ENCODE results near the gene SMG1.

DNA sequence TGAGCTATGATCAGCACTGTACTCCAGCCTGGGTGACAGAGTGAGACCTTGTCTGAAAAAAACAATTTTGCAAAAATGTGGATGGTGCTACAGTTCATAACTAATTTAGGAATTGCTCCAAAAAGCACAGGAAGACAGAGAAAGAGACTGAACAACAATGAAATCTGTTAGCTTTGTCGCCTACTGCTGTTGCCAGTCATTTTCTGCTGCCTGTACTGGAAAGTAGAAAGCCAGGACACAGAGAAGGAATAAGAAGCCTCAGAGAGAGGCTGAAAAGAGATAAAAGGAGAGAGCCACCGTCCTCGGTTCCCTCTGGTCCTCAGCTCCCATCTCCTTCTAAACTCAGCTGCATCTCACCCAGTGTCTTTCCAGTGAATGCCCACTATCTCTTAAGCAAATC lies 48.9 kb upstream of the SMG1 start:
- TF ChIP-seq, protein P1, sequence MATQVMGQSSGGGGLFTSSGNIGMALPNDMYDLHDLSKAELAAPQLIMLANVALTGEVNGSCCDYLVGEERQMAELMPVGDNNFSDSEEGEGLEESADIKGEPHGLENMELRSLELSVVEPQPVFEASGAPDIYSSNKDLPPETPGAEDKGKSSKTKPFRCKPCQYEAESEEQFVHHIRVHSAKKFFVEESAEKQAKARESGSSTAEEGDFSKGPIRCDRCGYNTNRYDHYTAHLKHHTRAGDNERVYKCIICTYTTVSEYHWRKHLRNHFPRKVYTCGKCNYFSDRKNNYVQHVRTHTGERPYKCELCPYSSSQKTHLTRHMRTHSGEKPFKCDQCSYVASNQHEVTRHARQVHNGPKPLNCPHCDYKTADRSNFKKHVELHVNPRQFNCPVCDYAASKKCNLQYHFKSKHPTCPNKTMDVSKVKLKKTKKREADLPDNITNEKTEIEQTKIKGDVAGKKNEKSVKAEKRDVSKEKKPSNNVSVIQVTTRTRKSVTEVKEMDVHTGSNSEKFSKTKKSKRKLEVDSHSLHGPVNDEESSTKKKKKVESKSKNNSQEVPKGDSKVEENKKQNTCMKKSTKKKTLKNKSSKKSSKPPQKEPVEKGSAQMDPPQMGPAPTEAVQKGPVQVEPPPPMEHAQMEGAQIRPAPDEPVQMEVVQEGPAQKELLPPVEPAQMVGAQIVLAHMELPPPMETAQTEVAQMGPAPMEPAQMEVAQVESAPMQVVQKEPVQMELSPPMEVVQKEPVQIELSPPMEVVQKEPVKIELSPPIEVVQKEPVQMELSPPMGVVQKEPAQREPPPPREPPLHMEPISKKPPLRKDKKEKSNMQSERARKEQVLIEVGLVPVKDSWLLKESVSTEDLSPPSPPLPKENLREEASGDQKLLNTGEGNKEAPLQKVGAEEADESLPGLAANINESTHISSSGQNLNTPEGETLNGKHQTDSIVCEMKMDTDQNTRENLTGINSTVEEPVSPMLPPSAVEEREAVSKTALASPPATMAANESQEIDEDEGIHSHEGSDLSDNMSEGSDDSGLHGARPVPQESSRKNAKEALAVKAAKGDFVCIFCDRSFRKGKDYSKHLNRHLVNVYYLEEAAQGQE (IDR thresholded peaks at IDR 0.05): no peak
- TF ChIP-seq, protein P2, sequence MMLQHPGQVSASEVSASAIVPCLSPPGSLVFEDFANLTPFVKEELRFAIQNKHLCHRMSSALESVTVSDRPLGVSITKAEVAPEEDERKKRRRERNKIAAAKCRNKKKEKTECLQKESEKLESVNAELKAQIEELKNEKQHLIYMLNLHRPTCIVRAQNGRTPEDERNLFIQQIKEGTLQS (IDR thresholded peaks at IDR 0.05): no peak
- no peak for TF ChIP-seq YY1 (IDR thresholded peaks at IDR 0.05)
- TF ChIP-seq NR2F2 (IDR thresholded peaks at IDR 0.05): no peak
- TF ChIP-seq, protein P3, sequence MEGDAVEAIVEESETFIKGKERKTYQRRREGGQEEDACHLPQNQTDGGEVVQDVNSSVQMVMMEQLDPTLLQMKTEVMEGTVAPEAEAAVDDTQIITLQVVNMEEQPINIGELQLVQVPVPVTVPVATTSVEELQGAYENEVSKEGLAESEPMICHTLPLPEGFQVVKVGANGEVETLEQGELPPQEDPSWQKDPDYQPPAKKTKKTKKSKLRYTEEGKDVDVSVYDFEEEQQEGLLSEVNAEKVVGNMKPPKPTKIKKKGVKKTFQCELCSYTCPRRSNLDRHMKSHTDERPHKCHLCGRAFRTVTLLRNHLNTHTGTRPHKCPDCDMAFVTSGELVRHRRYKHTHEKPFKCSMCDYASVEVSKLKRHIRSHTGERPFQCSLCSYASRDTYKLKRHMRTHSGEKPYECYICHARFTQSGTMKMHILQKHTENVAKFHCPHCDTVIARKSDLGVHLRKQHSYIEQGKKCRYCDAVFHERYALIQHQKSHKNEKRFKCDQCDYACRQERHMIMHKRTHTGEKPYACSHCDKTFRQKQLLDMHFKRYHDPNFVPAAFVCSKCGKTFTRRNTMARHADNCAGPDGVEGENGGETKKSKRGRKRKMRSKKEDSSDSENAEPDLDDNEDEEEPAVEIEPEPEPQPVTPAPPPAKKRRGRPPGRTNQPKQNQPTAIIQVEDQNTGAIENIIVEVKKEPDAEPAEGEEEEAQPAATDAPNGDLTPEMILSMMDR (IDR thresholded peaks at IDR 0.05; ENCODE audit: low read depth, low read length, missing input control): no peak
- no peak for TF ChIP-seq FOXA1 (IDR thresholded peaks at IDR 0.05)
- no peak for TF ChIP-seq GABPA (IDR thresholded peaks at IDR 0.05 in 1 of 2, conservative IDR thresholded peaks at IDR 0.05 in 1 of 2)
- TF ChIP-seq, protein P4, sequence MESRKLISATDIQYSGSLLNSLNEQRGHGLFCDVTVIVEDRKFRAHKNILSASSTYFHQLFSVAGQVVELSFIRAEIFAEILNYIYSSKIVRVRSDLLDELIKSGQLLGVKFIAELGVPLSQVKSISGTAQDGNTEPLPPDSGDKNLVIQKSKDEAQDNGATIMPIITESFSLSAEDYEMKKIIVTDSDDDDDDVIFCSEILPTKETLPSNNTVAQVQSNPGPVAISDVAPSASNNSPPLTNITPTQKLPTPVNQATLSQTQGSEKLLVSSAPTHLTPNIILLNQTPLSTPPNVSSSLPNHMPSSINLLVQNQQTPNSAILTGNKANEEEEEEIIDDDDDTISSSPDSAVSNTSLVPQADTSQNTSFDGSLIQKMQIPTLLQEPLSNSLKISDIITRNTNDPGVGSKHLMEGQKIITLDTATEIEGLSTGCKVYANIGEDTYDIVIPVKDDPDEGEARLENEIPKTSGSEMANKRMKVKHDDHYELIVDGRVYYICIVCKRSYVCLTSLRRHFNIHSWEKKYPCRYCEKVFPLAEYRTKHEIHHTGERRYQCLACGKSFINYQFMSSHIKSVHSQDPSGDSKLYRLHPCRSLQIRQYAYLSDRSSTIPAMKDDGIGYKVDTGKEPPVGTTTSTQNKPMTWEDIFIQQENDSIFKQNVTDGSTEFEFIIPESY (IDR thresholded peaks at IDR 0.05): no peak
- TF ChIP-seq TAF1 (conservative IDR thresholded peaks at IDR 0.05): no peak
